ENCODE measurements around the gene UPF3A.

DNA sequence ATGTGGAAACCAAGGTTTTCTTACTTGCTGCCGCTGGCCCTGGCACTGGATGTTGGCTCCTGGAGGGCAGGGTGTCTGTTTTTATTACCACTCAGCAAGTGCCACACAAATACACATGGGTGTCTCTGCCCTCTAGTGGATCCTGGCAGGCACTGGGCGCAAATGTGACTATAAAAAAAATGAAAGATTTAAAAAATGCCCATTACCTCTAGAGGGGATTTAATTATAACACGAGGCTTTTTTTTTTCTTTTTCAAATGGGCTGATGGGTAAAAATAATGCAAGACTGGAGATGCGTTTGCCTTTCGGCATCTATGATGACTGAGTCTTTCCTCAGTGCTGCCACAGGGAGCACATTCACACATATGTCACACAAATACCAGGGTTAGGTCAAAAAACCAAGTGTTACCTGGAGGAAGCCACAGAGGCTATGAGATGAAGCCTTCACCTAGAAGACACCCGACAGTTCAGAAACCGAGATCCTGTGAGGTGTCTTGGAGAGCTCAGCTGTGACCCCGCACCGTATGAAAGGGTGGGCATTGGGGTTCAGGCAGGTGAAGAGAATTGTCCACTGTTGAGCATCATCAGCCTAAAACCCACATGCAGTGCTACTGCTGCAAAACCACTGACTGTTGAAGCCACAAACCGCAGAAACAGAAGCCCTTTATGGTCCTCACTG, 58.6 kb downstream of the UPF3A start:
- TF ChIP-seq CTCF (IDR thresholded peaks at IDR 0.05) (peak; percentile 60 to 72 (median 70)), POLR2A (IDR thresholded peaks at IDR 0.05) (no peak)

All from right lobe of liver (tissue), 4 donors.